ENCODE measurements around the gene LRRC46.

Gene LRRC46

GRCh38 chr17:47871048-47871447 lies 39.6 kb downstream of the LRRC46 start:
- no peaks in the 10 kb centered on the region for H3K36me3 ChIP-seq (ENCODE audit: insufficient read depth)
- peaks cover 96% of the 10 kb centered on the region for H3K27me3 ChIP-seq (ENCODE audit: insufficient read depth, low read depth)
- no peak overlapping the region for H3K9ac ChIP-seq
- H3K79me2 ChIP-seq (ENCODE audit: insufficient read depth, low read depth): no peaks in the 10 kb centered on the region
- no peaks in the 10 kb centered on the region for H3K4me1 ChIP-seq (ENCODE audit: low read depth, poor library complexity, severe bottlenecking)
- no peak for TF ChIP-seq CTCF (conservative IDR thresholded peaks at IDR 0.05; ENCODE audit: low read depth, low read length)
- H3K4me2 ChIP-seq: no peak overlapping the region
- H3K4me3 ChIP-seq (IDR thresholded peaks at IDR 0.05; ENCODE audit: insufficient read depth, low read depth, low read length): no peak overlapping the region
- H4K20me1 ChIP-seq (ENCODE audit: insufficient read depth): no peaks in the 10 kb centered on the region
- H2AFZ ChIP-seq (ENCODE audit: low read depth): no peak overlapping the region
- H3K27ac ChIP-seq: no peak overlapping the region

- H3K36me3 ChIP-seq (ENCODE audit: insufficient read depth): no peaks in the 10 kb centered on the region
- no peaks in the 10 kb centered on the region for H3K79me2 ChIP-seq (ENCODE audit: insufficient read depth, low read depth)
- H3K4me1 ChIP-seq (ENCODE audit: low read depth, poor library complexity, severe bottlenecking): no peaks in the 10 kb centered on the region
- H2AFZ ChIP-seq (ENCODE audit: low read depth): no peak overlapping the region
- no peak for TF ChIP-seq CTCF (conservative IDR thresholded peaks at IDR 0.05; ENCODE audit: low read depth, low read length)
- H3K27me3 ChIP-seq (ENCODE audit: insufficient read depth, low read depth): peaks cover 93% of the 10 kb centered on the region
- no peaks in the 10 kb centered on the region for H4K20me1 ChIP-seq (ENCODE audit: insufficient read depth)
- no peak overlapping the region for H3K4me2 ChIP-seq
- H3K4me3 ChIP-seq (IDR thresholded peaks at IDR 0.05; ENCODE audit: insufficient read depth, low read depth, low read length): no peak overlapping the region
- H3K9ac ChIP-seq: no peak overlapping the region
- H3K27ac ChIP-seq: no peak overlapping the region
Measured at GRCh38 chr17:47872019-47872650, 40.7 kb downstream of the LRRC46 start.

GRCh38 chr17:47872651-47873161 lies 41.2 kb downstream of the LRRC46 start:
- no peaks in the 10 kb centered on the region for H3K4me1 ChIP-seq (ENCODE audit: low read depth, poor library complexity, severe bottlenecking)
- H3K9ac ChIP-seq: no peak overlapping the region
- H3K36me3 ChIP-seq (ENCODE audit: insufficient read depth): no peaks in the 10 kb centered on the region
- H3K4me3 ChIP-seq (IDR thresholded peaks at IDR 0.05; ENCODE audit: insufficient read depth, low read depth, low read length): no peak overlapping the region
- H3K4me2 ChIP-seq: no peak overlapping the region
- peaks cover 93% of the 10 kb centered on the region for H3K27me3 ChIP-seq (ENCODE audit: insufficient read depth, low read depth)
- no peak overlapping the region for H3K27ac ChIP-seq
- no peaks in the 10 kb centered on the region for H4K20me1 ChIP-seq (ENCODE audit: insufficient read depth)
- no peak for TF ChIP-seq CTCF (conservative IDR thresholded peaks at IDR 0.05; ENCODE audit: low read depth, low read length)
- H3K79me2 ChIP-seq (ENCODE audit: insufficient read depth, low read depth): no peaks in the 10 kb centered on the region
- no peak overlapping the region for H2AFZ ChIP-seq (ENCODE audit: low read depth)

GRCh38 chr17:47873200-47874090 lies 42.0 kb downstream of the LRRC46 start:
- Histone ChIP-seq H3K4me2 (no peak overlapping the region), H3K9ac (no peak overlapping the region), H3K79me2 (ENCODE audit: insufficient read depth, low read depth) (no peaks in the 10 kb centered on the region), H3K27ac (no peak overlapping the region), H3K36me3 (ENCODE audit: insufficient read depth) (no peaks in the 10 kb centered on the region), H4K20me1 (ENCODE audit: insufficient read depth) (no peaks in the 10 kb centered on the region), H3K27me3 (ENCODE audit: insufficient read depth, low read depth) (peaks cover 93% of the 10 kb centered on the region), H3K4me3 (IDR thresholded peaks at IDR 0.05; ENCODE audit: insufficient read depth, low read depth, low read length) (no peak overlapping the region), H2AFZ (ENCODE audit: low read depth) (no peak overlapping the region), H3K4me1 (ENCODE audit: low read depth, poor library complexity, severe bottlenecking) (no peaks in the 10 kb centered on the region)
- no peak for TF ChIP-seq CTCF (conservative IDR thresholded peaks at IDR 0.05; ENCODE audit: low read depth, low read length)
